ENCODE data around the gene AMPH.
"Not testable (repeated sequence)": the region's sequence is repeated elsewhere in the genome, so short reads cannot be mapped to it uniquely, and the experiment has no call there.

AMPH gene

GRCh38 chr7:38628630-38629385, 2.4 kb downstream of the AMPH start:
- DNase-seq (ENCODE audit: low read depth in 2 of 3, low spot score in 1 of 3): no peak

DNA sequence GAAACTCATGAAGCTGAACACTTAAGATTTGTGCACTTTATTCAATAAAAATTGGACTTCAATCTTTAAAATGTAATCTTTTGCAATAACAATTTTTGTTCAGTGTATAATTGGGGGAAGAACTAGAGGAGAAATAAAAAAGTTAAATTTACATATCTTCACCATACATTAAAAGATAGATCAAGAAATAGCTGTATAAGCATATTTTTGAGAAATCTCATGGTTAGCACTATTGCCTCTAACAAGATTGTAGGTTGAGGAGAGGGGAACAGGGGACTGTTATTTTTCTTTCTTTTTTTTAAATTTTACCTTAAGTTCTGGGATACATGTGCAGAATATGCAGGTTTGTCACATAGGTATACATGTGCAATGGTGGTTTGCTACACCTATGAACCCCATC, 5.3 kb downstream of the AMPH start:
- DNase-seq (ENCODE audit: low read depth in 2 of 3, low spot score in 1 of 3): no peak

DNA sequence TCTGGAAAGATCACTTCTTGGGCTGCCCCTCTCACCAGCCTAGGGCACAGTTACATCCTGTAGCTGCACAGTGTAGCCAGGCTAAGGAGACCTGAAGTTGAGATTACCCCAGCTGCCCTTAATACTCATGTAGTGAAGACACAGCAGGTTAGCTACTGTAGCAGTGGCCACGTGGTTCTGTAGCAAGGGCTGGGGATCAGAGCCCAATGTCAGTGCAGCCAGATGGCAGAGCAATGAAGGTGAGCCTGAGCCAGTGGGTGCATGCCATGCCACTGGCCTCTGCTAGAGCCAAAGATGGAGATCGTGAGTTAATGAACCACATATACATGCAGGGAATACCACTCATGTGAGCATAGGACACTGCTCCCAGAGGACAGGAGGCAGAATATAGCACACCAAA, 15.5 kb downstream of the AMPH start:
- no peak for DNase-seq (ENCODE audit: low read depth in 2 of 3, low spot score in 1 of 3)

GRCh38 chr7:38607466-38607865, 23.7 kb downstream of the AMPH start:
- DNase-seq (ENCODE audit: low read depth in 2 of 3, low spot score in 1 of 3): no peak

GRCh38 chr7:38600741-38601140, 30.4 kb downstream of the AMPH start:
- no peak for DNase-seq (ENCODE audit: low read depth in 2 of 3, low spot score in 1 of 3)

GRCh38 chr7:38594949-38595348, 36.2 kb downstream of the AMPH start:
- no peak for DNase-seq (ENCODE audit: low read depth in 2 of 3, low spot score in 1 of 3)

- no peak for DNase-seq (ENCODE audit: low read depth in 2 of 3, low spot score in 1 of 3)
Observed at GRCh38 chr7:38592737-38593288, 38.4 kb downstream of the AMPH start.

DNA sequence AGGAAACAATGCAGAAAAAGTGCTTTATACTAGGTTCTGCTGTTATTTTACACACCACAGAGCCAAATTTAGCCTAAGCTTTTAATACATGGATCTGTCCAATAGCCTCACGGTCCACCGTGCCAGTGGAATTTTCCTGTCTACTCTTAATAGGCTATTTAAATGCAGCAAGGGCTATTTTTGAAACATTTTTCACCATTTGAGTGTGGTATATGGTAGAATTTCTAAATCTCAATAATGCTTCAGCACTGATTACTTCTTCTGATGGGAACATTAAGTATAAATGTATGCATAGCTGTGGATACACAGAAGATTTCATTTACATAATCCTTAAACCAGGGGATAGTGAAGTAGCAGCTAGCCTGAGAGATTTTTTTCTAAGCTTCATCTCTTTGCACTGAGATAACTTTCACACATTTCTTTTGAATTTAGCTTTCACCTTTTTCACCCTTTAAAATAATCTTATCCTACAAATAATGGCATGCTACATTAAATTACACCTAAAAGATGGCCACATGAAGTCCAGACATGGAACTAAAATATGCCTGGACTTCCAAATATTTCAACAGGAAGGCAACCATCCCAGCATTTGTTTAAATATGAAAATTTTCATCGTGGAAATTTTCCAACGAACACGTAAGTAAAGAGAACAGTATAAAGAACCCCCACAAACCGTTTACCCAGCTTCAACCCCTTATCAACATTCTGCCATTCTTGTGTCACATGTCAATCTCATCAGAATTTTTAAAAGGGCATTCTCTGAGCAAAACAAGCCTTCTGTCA, 45.4 kb downstream of the AMPH start:
- DNase-seq (ENCODE audit: low read depth in 2 of 3, low spot score in 1 of 3): no peak

DNA sequence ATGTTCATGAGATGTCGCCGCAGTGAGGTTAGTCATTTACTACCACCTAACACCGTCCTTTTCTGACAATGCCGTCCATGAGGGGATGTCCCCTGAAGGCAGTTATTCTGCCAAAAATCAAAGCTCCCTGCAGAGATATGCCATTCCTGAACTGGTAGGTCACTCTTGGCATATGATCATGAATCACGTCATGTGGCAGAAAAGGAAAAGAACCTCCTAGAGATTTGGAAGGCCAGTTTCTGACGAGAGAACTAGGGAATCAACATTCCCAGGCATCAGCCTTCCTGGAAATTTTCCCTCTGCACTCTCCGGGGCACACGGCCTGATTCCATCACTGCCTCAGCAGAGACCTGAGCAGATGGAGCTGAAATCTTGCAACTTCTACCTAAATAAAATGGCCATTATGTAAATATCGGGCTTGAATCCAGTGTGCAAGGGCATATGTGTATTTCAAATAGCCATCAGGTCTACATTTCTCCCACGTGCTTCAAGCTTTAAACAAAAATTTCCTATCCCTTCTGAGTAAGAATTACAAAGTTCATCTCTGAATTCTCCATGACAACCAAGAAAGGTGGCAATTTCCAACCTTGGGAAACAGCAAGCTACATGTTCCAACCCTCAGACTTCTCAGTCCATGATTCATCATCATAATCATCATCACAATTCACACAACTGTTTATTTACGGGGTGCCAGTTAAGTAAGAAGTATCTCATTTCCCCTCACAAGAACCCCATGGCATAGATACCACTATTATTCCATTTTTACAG, 46.5 kb downstream of the AMPH start:
- no peak for DNase-seq (ENCODE audit: low read depth in 2 of 3, low spot score in 1 of 3)

DNA sequence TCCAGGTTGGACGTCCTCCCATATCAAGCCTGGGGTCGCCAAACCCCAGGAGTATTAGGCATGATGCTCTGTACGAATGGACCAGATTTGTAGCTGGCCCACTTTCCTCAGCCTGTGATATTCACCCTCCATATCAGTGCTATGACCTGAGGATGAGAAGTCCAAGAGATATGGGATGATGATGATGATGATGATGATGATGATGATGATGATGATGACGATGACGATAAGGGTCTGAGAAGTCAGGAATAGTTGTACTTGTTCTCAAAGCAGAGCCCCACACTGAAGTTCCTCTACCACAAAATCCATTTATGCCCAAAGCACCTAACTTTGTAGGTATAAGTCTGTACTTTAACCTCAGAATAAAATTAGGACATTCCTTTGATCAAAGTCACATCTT, 50.7 kb downstream of the AMPH start:
- no peak for DNase-seq (ENCODE audit: low read depth in 2 of 3, low spot score in 1 of 3)

DNA sequence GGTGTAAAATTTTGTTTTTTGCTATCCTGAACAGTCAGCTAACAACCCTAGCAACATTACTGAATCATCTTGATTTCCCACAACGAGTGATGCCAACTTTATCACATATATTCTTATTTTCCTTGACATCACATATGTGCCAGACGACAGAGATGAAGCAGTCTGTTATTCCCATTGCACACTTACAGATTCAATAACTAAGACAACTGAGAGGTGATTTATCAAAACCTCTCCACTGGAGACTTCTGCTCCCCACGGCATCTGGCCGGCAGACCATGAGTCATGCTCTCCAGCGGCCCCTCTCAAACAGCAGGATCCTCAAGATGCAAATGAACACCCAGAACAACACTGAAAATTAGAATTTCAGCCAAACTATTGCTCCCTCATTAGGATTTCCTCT, 57.1 kb downstream of the AMPH start:
- no peak for DNase-seq (ENCODE audit: low read depth in 2 of 3, low spot score in 1 of 3)

DNA sequence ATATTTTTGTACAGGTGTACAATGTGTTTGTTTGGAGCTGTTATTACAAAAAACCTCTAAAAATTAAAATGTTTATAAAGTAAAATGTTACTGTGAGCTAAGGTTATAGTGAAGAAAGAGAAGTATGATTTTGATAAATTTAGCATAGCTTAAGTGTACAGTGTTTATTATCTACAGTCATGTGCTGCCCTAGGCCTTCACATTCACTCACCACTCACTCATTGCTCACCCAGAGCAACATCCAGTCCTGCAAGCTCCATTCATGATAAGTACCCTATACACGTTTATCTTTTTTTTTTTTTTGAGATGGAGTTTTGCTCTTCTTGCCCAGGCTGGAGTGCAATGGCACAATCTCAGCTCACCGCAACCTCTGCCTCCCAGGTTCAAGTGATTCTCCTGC, 59.6 kb downstream of the AMPH start:
- DNase-seq (ENCODE audit: low read depth in 2 of 3, low spot score in 1 of 3): not testable (repeated sequence)

GRCh38 chr7:38568497-38568896, 62.7 kb downstream of the AMPH start:
- no peak for DNase-seq (ENCODE audit: low read depth in 2 of 3, low spot score in 1 of 3)

DNA sequence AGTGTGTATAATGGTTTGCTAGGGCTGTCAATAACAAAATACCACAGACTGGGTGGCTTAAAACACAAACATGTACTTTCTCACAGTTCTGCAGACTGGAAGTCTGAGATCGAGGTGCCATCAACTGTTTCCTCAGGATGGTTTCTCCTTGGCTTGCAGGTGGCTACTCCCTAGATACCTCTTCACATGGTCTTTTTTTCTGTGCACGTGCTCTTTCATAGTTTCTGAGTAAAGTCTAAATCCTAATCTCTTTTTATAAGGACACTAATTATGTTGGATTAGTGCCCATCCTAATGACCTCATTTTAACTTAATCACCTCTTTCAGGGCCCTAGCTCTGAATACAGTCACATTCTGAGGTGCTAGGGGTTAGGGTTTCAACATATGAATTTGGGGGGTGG, 65.9 kb downstream of the AMPH start:
- no peak for DNase-seq (ENCODE audit: low read depth in 2 of 3, low spot score in 1 of 3)

DNA sequence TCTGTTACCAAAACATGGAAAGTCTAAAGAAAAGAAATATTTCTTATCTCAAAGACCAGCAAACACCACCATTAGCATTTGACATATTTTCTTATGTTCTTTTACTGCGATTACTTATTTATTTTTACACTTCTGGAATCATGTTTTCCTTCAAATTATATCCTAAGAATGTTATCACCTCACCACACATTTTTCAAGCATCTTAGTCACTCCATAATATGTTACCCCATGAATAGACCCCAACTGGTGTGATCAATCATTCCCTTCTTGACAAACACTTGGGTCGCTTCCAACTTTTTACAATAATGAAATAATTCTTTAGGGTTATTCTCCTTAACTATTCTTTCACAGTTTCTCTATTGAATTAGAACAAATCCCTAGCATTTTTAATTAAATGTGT, 67.4 kb downstream of the AMPH start:
- DNase-seq (ENCODE audit: low read depth in 2 of 3, low spot score in 1 of 3): no peak

GRCh38 chr7:38561166-38561565, 70.0 kb downstream of the AMPH start:
- no peak for DNase-seq (ENCODE audit: low read depth in 2 of 3, low spot score in 1 of 3)

DNA sequence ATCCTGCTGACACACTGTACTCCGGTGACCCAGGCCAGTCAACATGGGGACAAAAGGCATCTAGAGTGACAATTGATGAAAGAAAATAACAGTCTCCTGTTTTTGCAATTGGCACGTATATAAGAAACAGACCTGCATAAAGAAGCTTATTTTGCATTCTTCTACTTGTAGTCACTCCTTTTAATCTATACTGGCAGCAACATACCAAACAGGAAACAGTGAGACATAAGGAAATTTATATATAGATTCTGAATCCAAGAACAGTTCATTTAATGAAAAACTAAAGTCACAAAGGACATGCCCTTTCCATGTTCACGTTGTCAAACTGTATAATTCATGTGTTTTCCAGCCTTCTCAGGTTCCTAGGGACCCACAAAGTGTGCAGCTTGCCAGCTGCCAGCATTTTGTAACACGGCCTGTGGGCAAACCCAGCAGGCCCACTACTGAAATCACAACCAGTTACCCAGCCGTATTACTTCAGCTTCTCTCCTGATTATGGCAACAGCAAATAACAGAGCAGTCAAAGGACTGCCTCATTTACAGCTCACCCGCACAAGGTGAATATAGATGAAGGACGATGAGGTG, 72.3 kb downstream of the AMPH start:
- no peak for DNase-seq (ENCODE audit: low read depth in 2 of 3, low spot score in 1 of 3)

DNA sequence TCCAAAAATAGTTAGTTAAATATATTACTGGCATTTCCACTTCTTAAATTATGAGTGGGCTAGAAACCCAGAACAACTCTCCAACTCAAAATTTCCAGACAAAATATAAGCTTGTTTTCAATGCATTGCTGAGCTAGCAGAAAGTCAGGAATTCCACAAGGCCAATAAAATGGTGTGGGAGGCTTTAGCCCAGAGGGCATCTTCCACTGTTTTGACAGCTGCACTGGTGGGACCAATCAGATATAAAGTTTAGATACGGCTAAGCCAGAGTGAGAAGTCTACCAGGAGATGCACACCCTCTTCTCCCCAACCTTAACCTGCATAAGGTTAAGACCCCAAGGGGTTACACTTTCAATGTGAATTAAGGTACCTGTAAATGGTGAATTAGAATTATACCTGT, 76.6 kb downstream of the AMPH start:
- DNase-seq (ENCODE audit: low read depth in 2 of 3, low spot score in 1 of 3): no peak

DNA sequence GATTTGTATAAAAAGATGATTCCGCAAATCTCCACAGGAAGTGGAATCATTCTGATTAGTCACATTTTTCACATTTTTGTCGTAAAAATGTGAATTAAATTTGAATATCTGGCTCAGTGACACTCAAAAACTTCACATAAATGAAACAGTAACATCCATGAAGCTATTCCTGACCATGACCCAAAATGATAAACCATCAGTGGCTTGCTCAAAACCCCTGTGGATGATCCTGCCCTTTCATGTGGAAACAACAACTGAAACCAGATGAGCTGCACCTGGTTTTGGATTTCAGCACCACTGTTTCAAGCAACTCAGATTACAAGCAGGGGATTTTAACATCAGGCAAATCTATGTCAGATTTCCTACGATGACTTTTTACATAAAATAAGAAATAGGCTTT, 80.3 kb downstream of the AMPH start:
- DNase-seq (ENCODE audit: low read depth in 2 of 3, low spot score in 1 of 3): no peak

- no peak for DNase-seq (ENCODE audit: low read depth in 2 of 3, low spot score in 1 of 3)
Observed at GRCh38 chr7:38548605-38549004, 82.6 kb downstream of the AMPH start.

DNA sequence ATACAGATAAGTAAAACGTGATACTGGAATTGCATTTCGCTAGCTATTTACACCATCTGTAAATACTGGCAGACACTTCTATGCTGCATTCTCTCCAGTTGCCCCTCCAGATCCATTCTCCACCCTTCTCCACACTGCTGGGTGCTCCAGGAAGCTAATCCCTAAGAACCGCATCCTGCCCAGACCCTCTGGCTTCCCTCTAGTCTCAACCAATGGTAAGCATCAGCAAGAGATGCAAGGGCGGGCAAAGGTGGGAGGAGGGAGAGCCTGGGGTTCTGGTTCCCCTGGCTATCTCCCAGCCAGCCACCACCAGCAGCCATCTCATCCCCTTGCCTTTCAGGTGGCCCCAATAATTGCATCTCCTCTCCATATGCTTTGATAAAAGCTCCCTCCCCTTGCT, 84.4 kb downstream of the AMPH start:
- DNase-seq (ENCODE audit: low read depth in 2 of 3, low spot score in 1 of 3): no peak
